Mucosa of descending colon (tissue), 3 donors: ENCODE data around the gene RFXANK. TPM values are rescaled to one million over a fixed set of nuclear protein-coding genes. Genes with fewer than 3 reads are reported as not detected.

Source experiments
- ATAC-seq: fragments of 200-7000 bp; cut with Tn5 transposase; one replicate; pipeline ENCODE4 v1.9.1; 2020; ENCODE audit warnings: mild to moderate bottlenecking, moderate library complexity
- DNase-seq, 3 donors: peaks; one replicate each; pipeline ENCODE4 v3.0.0-alpha.2; 2020
- H3K36me3 ChIP-seq: fragments of 200-600 bp; one replicate; pipeline ENCODE4 v1.8.0; 2021; ENCODE audit warnings: low read depth, mild to moderate bottlenecking
- H3K4me1 ChIP-seq: fragments of 200-600 bp; one replicate; pipeline ENCODE4 v1.8.0; 2021; ENCODE audit warnings: low read depth, mild to moderate bottlenecking
- H3K4me3 ChIP-seq: fragments of 200-600 bp; one replicate; pipeline ENCODE4 v1.8.0; 2021; ENCODE audit warnings: mild to moderate bottlenecking
- H3K9me3 ChIP-seq: fragments of 200-600 bp; one replicate; pipeline ENCODE4 v1.8.0; 2021; ENCODE audit warnings: mild to moderate bottlenecking
- CTCF ChIP-seq: fragments of 200-600 bp; IDR thresholded peaks from one replicate; pipeline ENCODE4 v1.8.0; 2022; ENCODE audit warnings: antibody characterized with exemption, mild to moderate bottlenecking
- intact Hi-C, 2 donors: fragments of 100-400 bp; cut with DNase I in 1 of 2; cut with micrococcal nuclease in 1 of 2; formaldehyde crosslinking; loops; one replicate each; pipeline versions ENCODE4 v1.11.0 to v1.11.1; 2022; cut with DNase I, micrococcal nuclease
- total RNA-seq, 3 donors: library from RNA; stranded (reverse); fragmentation: NEBNext Ultra II Directional in 2 of 3; extraction: Animal tissue kit (Norgen Biotek cat#: 25700) in 2 of 3; gene quantifications; one replicate each; pipeline versions ENCODE4 v1.2.1 to v1.2.4, GENCODE V29; 2021 to 2023
- donor health status: DM: no; HTN: no; CAD: no; lungs with moderate emphysema.
- donor health status: DM: no; HTN: no; CAD: no.
- donor health status: DM: no; HTN: yes; CAD: no.

Gene RFXANK
- total RNA-seq, 3 donors from 2014 or later: 62.3 to 71.4 (median 64.9) TPM

DNA sequence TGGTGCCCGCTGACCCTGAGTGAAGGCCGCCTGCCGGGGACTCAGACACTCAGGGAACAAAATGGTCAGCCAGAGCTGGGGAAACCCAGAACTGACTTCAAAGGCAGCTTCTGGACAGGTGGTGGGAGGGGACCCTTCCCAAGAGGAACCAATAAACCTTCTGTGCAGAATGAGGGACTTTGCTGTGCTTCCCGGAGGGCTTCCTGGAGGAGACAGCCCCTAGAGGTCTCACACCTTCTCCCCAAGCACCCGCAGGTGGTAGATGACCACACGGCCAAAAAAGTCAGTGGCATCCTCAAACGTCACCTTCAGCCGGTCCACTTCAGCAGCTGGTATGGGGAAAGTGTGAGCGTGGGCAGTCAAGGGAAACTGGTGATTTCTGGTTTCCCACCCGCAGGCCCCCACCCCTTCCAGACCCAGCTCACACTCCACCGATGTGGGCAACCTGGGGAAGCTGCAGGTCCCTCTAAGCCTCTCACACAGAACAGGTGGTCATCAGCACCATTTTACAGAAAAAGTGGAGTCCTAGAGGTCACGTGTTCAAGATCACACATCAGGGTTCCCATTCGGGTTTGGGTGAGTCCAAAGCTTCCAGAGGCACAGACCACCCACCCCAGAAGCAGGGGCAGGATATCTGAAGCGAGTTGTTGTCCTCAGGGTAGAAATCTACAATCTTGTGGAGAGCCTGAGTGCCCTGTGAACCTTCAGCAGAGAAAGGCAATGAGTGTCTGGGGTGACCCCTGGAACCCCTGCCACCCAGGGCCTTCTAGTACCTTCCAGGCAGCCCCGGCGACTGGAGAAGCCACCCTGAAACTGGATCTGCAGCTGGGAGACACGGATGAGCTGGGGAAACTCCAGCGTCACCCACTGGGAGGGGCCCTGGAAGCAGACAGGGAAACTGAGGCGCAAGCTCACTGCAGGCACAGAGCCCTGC is 9.9 kb downstream of the RFXANK start:
- intact Hi-C loops: no loop called here
- TF ChIP-seq CTCF: no peak
- H3K4me3 ChIP-seq: no peak overlapping the region
- no peaks in the 10 kb centered on the region for H3K9me3 ChIP-seq
- ATAC-seq (no peak), DNase-seq (peak in 1 of 3 donors; percentile 13)
- peaks cover 13% of the 10 kb centered on the region for H3K4me1 ChIP-seq
- H3K36me3 ChIP-seq: no peaks in the 10 kb centered on the region

- Histone ChIP-seq H3K9me3 (no peaks in the 10 kb centered on the region), H3K4me1 (peaks cover 13% of the 10 kb centered on the region), H3K36me3 (no peaks in the 10 kb centered on the region), H3K4me3 (peak overlapping the region; percentile 48)
- no peak for TF ChIP-seq CTCF
- no peak for ATAC-seq
- intact Hi-C loops: no loop called here
- DNase-seq: no peak
Measured at GRCh38 chr19:19202707-19203011, 10.6 kb downstream of the RFXANK start.

DNA sequence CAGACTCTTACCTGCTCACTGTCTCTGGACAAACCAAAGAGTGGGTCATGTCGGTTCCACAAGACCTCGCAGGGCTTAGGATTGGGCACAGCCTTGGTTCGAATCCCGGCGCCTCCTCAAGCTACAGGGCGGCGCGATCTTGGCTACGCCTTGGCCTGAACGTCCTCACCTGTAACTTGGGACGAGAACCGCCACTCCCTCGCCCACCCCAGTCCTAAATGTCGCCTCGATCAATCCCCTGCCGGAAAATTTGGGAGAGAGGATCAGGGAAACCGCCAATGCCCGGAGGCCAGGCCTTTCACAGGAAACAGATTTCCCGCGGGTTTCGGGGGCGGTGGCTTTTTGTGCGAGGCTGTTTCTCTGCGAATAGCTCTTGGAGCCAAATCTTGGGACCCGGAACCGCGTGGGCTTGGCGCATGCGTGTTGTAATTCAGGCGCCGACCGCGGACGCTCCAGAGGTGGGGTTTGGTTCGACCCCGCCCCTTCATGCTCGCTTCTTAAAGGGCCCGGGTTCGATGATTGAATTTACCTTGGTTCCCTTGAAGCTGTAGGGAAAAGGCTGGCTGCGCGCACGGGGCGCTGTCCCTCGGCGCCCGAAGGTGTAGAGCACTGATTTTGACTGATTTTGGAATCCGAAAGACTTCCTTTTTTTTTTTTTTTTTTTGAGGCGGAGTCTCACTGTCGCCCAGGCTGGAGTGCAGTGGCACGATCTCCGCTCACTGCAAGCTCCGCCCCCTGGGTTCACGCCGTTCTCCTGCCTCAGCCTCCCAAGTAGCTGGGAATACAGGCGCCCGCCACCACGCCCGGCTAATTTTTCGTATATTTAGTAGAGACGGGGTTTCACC is 11.2 kb downstream of the RFXANK start, which contains the start of gene NR2C2AP:
Gene NR2C2AP (minus strand): TSS at position 403 of the 845 bp plus-strand sequence. CDS start 354 bp downstream, at position 49.
- Histone ChIP-seq H3K9me3 (no peaks in the 10 kb centered on the region), H3K4me3 (peak within 1 kb of the TSS; percentile 48), H3K4me1 (peaks cover 13% of the 10 kb centered on the region), H3K36me3 (no peaks in the 10 kb centered on the region)
- DNase-seq (peak; percentile 94 to 95 (median 95)), ATAC-seq (peak; percentile 94)
- no peak for TF ChIP-seq CTCF
- intact Hi-C loops: no loop called here

GRCh38 chr19:19204181-19204580 is 12.1 kb downstream of the RFXANK start:
- ATAC-seq (no peak), DNase-seq (no peak)
- intact Hi-C loops: no loop called here
- no peak for TF ChIP-seq CTCF
- no peaks in the 10 kb centered on the region for H3K9me3 ChIP-seq
- peaks cover 13% of the 10 kb centered on the region for H3K4me1 ChIP-seq
- no peak overlapping the region for H3K4me3 ChIP-seq
- H3K36me3 ChIP-seq: no peaks in the 10 kb centered on the region

- Histone ChIP-seq H3K4me1 (peaks cover 13% of the 10 kb centered on the region), H3K4me3 (no peak overlapping the region), H3K9me3 (no peaks in the 10 kb centered on the region), H3K36me3 (no peaks in the 10 kb centered on the region)
- DNase-seq (no peak), ATAC-seq (no peak)
- intact Hi-C loops: no loop called here
- no peak for TF ChIP-seq CTCF
Measured at GRCh38 chr19:19205416-19206410, 13.7 kb downstream of the RFXANK start.
